EH (cell line): ENCODE results near the gene F12.

Experiments
- DNase-seq: peaks from one replicate; pipeline ENCODE4 v3.0.0-alpha.2; 2015; ENCODE audit warnings: low read depth

Gene F12

DNA sequence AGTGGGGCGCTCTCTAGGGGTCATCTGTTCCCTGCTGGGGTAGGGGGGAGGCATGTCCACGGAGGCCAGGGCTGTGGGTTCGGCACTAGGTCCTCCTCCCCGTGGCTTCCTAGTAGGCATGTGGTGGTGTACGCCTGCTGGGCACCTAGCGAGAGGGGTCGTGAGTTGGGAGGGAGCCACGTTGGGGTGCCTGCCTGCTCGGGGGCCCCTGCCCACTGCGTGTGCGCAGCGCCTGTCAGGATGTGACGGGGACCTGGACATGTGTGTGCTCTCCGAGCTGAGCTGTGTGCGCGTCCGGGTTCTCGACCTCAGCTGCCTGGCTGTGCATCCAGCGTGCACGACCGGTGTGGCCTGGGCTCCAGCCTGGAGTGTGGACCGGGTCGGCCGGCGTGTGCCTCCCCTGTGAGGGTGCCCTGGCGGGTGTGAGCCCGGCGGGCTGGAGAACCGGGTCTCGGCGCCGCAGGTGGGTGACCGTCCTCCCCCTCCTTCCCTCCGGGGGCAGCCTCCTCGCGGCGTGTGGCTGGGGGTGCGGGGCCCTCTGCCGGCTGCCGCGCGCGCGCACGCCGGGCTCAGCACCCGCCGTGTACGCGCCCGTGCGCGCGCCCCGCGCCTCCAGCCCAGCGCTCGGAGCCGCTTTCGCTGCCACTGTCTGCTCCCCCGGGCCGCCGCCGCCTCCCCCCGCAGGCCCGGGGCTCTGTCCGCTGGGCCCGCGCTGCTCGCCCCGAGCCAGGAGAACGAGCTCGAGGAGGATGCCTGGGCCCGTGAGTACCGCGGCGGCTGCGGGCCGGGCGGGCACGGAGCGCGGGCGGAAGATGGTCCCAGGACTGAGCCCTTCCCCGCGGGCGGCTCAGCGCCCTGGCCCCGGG is 37.1 kb upstream of the F12 start, which contains the start of gene PRR7:
PRR7 (plus strand) TSS at position 615 of the 866 bp plus-strand sequence. CDS start 8,254 bp downstream, outside the sequence.
- DNase-seq = peak; percentile 69

- DNase-seq = no peak
These were observed 36.5 kb upstream of the F12 start for GRCh38 chr5:177445917-177446199.

GRCh38 chr5:177445052-177445916 is 35.9 kb upstream of the F12 start:
- no peak for DNase-seq

- no peak for DNase-seq
These were observed 35.0 kb upstream of the F12 start for GRCh38 chr5:177444106-177445051.

- no peak for DNase-seq
These were observed 34.0 kb upstream of the F12 start for GRCh38 chr5:177443144-177443983.

DNA sequence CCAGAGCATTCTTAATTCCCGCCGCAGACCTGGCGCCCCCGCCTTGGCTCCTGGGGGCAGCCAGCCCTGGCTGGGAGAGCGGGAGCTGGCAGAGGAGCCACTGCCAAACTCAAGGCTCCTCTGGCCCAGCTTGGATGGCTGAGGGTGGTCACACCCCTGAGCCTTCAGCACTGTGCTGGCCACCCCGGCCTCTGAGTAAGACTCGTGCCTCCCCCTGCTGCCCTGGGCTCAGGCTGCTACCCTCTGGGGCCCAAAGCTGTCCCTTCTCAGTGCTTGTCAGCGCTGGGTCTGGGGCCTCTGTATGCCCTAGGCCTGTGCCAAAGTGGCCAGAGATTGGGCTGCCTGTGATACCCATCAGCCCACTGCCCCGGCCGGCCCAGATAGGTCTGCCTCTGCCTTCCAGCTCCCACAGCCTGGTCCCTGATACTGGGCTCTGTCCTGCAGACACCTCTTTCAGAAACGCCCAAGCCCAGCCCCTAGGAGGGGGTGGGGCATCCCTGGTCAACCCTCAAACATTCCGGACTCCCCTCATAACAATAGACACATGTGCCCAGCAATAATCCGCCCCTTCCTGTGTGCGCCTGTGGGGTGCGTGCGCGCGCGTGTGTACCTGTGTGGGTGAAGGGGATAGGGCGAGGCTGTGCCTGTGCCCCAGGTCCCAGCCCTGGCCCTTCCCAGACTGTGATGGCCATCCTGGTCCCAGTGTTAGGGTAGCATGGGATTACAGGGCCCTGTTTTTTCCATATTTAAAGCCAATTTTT is 32.9 kb upstream of the F12 start:
- no peak for DNase-seq

DNA sequence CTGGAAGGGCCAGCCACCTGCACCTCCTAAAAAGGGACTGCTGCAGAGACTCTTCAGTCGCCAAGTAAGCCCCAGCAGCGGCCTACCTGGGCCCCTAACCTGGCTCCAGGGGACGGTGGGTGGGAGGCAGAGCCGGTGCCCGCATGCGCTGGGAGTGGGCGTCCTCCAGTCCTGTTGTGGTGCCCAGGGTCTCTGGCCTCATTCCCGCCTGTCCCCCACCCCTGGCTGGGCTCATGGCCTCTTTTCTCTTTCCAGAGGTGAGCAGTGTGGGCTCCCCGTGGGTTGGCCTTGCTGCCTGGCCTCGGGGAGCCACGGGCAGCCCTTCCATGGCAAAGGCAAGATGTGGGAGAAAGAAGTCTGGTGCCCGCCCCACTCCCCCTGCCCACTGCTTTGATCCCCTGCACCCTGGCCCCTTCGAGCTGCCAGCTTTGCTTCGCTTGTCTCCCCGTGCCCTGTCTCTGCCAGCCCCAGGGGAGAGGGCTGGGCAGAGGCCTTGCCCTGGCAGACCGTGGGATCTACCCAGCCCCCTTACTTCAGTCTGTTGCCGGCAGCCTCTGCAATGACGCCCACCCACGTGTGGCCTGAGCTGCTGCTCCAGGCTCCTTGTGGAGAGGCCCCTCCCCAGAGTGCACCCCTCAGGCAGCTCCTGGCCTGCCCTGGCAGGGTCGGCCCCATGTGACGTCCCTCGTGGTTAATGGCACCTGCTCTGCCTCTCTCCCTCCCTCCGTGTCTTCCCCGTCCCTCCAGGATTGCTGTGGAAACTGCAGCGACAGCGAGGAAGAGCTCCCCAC is 31.8 kb upstream of the F12 start:
- DNase-seq = no peak

- no peak for DNase-seq
These were observed 31.0 kb upstream of the F12 start for GRCh38 chr5:177440211-177440989.

GRCh38 chr5:177439518-177440053 is 30.2 kb upstream of the F12 start:
- no peak for DNase-seq

GRCh38 chr5:177438468-177438867 is 29.1 kb upstream of the F12 start:
- no peak for DNase-seq

DNA sequence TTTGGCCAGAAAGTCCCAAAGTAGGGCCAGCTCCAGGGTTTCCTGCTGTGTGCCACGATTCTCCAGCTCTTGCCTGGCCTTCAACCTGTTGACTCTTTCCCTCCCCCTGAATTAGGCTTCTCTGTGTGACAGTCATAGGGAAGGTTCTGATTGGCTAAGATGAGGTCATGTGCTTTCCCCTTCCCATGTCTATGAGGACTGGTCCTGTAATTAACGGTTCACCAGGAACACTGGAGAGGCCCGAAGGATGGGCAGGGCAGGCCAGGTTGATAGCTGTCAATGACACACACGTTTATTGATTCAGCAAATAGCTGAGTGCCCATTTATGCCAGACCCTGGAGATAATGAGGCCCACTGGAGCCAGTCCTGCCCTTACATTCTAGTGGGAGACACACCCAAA is 28.3 kb upstream of the F12 start:
- no peak for DNase-seq

GRCh38 chr5:177435847-177436536 is 26.6 kb upstream of the F12 start:
- no peak for DNase-seq

DNA sequence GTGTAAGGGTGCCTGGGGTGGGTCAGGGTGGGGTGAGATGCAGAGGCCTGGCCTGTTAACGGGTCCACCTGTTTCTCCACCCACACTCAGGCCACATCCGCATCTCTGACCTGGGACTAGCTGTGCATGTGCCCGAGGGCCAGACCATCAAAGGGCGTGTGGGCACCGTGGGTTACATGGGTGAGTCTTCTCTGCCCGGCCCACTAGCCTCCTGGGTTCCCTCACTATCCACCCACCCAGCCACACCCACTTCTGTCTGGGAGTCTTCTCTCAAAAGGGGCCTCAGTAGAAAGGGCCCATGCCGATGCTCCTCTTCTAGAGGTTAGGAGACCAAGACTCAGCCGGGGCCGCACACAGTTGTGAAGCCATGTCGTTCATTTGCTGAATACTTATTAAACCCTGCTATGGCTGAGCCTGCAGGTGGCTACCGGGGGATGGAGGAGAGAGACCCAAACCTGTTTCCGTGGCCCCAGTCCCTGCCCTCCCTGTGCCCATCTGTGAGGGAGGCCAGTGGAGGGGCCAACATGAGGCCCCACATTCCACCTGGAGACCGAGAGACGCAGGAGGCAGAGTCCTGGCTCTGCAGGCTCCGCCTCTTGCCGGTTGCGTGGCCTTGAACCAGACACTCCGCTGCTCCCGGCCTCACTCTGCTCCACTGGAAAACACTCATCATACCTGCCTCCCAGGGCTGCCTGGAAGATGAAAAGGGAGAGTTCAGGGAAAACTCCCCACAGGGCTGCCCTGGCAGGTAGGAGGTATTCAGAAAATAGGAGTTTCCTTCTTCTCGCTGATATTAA is 25.8 kb upstream of the F12 start:
- no peak for DNase-seq

DNA sequence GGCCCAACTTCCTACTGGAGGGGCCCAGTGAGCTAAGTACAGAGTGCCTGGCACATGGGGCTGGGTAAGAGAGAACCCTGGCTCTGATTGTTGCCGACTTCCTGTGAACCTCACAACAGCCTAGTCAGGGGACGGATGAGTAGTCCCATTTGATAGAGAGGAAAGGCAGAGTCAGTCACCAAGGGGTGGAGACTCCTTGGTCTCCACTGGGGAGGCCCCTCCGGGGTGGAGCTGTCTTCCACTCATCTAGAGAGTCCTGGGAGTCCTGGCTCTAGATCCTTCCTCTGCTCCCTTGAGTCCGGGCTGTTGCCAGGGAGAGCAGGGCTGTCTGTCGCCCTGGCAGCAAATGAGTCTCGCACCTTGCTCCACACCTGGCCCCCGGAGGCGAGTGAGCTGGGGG is 25.1 kb upstream of the F12 start:
- no peak for DNase-seq

- DNase-seq = no peak
These were observed 24.4 kb upstream of the F12 start for GRCh38 chr5:177433658-177434217.

DNA sequence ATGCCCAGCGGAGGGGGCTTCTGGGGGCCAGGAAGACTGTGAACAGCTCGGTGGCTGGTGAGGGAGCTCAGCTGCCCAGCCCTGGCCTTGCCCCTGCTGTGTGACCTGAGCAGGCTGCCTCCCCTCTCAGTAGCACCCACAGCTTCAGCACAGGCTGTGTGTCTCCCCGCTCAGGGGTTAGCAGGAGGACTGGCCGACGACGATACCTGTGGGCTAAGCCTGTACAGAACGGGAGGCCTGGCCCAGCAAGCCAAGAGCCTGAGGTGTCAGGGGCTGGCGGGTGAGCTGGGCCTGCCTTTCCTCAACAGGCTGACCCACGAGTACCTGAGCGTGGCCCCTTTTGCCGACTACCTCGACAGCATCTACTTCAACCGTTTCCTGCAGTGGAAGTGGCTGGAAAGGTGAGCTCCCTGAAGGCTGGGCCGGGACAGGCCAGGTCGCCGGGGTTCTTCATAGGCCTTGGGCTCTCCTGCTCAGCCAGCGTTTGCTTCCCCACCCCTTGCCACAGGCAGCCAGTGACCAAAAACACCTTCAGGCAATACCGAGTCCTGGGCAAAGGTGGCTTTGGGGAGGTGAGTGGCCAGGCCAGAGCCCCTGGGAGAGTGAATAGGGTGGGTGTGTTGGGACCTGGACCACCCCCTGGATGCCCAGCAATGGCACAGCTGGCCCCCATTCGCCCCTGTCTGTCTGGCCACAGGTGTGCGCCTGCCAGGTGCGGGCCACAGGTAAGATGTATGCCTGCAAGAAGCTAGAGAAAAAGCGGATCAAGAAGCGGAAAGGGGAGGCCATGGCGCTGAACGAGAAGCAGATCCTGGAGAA is 23.7 kb upstream of the F12 start:
- DNase-seq = no peak
